Ecto neural progenitor cell (in vitro differentiated cells): ENCODE results near the gene CCDC9.
A peak's percentile ranks its signal among the peaks of the same experiment; 100 is the strongest.
"Not testable (repeated sequence)": the region's sequence is repeated elsewhere in the genome, so short reads cannot be mapped to it uniquely, and the experiment has no call there.

Experiments
- DNase-seq: peaks from one replicate; pipeline ENCODE4 v3.0.0-alpha.2; 2018; ENCODE audit warnings: low spot score

The CCDC9 gene

DNA sequence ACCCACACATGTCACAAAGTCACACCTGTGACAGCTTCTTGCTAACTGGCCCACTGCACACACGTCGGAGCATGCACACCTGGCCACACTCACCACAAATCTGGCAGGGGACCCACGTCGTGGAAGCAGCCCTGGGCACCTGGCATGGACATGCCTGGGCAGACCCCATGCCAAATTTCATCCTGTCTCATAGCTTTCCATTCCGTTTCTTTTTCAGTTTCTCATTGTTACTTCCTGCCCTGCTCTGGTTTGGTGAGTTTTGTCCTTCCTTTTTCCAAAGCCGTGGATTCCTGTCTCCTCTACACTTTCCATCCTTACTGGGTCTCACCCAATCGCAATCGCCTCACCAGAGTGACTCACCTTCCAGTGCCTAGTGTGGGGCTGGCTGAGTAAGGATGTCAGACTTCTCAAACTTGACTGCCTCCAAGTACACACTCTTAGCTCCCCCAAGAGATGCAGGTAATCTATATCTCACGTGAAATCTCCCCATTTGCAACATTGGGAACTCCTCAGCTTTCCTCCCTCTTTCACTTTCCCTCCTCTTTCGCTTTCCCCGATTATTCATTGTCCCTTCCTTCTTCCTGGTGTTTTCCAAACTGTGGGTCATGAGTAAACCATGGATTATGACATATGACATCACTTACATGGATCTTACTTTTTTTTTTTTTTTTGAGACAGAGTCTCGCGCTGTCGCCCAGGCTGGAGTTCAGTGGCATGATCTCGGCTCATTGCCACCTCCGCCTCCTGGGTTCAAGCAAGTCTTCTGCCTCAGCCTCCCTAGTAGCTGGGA, 23.7 kb upstream of the CCDC9 start:
- no peak for DNase-seq

GRCh38 chr19:47236072-47236675, 20.2 kb upstream of the CCDC9 start:
- DNase-seq, result no peak

GRCh38 chr19:47239152-47239551, 17.2 kb upstream of the CCDC9 start:
- DNase-seq, result no peak

- DNase-seq, result peak; percentile 87
Measured at GRCh38 chr19:47239610-47240296, 16.6 kb upstream of the CCDC9 start.

DNA sequence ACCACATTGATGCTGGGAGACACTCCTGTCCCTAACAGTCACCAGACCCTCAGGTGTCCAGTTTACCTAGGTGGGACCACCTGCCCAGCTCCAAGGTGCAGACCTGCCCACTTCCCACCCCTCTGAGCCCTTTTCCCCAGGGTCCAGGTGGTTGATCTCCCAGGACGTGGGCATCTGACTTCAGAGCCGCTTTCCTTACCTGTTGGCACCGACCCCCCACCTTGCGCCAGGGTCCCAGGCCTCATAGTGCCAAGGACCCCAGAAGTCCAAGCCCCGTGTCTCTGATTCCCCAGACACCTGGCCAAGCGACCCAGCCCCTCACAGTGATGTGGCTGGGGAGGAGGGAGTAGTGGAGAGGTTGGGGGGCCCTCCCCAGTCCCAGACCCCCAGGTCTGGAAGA, 15.8 kb upstream of the CCDC9 start:
- DNase-seq, result no peak

DNA sequence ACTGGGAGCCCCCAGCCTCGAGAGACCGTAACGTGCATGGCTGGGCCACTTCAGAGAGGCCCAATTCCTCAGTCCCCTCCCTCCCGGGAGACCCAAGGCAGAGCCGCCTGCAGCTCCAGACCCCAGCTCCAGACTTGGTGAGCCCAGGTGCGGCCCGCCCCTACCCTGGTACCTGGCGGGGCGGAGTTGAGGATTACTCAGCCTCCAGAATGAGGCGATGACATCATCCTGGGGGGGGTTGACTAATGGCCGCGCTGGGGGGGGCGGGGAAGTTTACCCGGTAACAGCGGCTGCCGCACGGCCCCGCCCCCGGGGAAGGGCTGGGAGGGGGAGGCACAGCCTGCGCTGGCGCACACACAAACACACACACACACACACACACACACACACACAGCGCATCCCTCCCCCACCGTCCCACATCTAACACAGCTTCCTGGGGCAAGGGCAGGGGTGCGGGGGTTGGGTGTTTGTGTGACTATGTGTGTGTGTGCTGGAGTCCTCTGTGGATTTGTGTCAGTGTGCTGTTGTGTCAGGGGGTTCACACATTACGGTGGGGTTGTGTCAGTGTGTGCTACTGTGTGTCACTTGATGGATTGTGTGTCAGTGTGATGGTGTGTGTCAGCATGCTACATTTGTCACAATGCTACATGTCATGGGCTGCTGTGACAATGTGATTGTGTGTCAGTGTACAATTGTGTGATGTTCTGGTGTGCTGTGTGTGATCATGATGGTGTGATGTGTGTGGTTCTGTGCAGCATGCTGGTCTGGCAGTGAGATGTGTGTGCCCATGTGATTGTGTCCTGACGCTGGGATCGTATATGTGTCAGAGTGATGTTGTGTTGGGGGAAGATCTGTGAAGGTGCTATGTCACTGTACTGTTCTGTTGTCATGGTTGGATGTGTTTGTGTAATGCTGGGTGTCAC, 15.1 kb upstream of the CCDC9 start:
- peak; percentile 63 for DNase-seq

GRCh38 chr19:47241919-47242577, 14.3 kb upstream of the CCDC9 start:
- no peak for DNase-seq

- DNase-seq, result peak; percentile 63
Measured at GRCh38 chr19:47243364-47243775, 13.0 kb upstream of the CCDC9 start.

GRCh38 chr19:47243776-47244547, 12.4 kb upstream of the CCDC9 start:
- peak; percentile 96 for DNase-seq

- peak; percentile 81 for DNase-seq
Measured at GRCh38 chr19:47247308-47247990, 8.9 kb upstream of the CCDC9 start.

DNA sequence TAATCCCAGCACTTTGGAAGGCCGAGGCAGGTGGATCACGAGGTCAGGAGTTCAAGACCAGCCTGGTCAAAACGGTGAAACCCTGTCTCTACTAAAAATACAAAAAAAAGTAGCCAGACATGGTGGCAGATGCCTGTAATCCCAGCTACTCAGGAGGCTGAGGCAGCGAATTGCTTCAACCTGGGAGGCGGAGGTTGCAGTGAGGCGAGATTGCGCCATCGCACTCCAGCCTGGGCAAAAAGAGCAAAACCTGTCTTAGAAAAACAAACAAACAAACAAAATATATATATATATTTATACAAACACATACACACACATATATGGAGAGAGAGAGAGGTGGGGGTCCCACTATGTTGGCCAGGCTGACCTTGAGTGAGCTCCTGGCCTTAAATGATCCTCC, 3.3 kb upstream of the CCDC9 start:
- not testable (repeated sequence) for DNase-seq

DNA sequence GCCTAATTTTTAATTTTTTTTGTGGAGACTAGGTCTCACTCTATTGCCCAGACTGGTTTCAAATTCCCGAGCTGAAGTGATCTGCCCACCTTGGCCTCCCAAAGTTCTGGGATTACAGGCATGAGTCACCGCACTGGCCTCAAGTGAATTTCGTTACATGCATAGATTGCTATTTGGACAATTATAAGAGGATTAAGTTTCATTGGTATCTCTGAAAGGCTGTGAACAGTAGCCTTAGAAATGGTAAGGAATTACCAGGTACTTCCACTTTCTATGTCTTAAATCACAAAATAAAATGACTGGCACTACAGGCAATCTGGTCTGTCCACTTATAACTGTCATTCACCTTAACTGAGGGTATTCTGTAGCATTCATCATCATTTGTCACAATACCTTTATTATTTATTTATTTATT, 2.9 kb upstream of the CCDC9 start:
- no peak for DNase-seq

DNA sequence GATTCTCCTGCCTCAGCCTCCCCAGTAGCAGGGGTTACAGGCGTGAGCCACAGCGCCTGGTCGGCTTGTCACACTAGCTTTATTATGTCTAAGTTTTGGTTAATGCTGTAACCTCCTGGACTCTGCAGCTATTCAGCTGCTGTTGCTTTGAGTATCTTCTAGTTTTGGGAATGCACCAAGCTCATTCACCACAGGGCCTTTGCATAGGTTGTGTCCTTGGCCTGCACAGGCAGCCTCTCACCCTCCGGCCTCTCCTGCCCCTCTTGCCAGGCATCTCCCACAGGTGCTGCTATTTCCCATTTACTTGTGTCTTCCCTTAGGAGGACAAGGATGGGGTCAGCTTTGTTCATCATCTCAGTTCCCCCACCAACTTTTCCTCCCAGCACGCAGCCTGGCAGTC, 2.4 kb upstream of the CCDC9 start:
- DNase-seq, result no peak

DNA sequence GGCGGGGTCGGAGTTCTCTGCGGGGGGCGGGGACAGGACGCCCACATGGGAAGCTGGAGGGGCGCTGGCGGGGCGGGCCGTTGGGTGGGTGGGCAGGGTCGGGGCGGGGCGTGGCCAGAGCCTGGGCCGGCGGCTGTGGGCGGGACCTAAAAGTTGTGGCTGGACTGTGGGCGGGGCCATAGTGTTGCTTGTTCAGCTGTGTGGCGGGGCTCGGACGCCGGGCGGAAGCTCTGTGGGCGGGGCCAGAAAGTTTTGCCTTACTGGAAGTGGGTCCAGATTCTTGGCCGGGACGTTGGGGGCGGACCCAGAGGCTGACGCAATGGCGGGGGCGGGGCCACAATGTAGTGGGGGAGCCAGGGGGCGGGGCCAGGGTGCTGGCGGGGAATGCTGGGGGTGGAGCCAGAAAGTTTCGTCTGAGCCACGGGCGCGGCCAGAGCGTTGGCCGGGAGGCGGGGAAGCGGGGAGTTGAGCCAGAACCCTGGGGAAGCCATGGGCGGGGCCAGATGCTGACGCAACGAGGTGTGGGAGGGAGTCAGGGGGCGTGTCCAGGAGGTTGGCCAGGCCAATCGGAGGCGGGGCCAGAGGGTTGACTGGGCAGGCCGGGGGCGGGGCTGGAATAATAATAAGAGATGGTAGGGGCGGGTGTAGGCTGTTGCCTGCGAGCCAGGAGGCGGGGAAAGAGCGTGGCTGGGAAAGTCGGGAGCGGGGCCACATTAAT, 527 bp downstream of the CCDC9 start:
- DNase-seq, result peak; percentile 100

GRCh38 chr19:47257411-47258169, 1.3 kb downstream of the CCDC9 start:
- no peak for DNase-seq

GRCh38 chr19:47258434-47258833, 2.1 kb downstream of the CCDC9 start:
- no peak for DNase-seq

GRCh38 chr19:47258895-47259555, 2.7 kb downstream of the CCDC9 start:
- DNase-seq, result no peak

GRCh38 chr19:47260476-47260875, 4.2 kb downstream of the CCDC9 start:
- no peak for DNase-seq
